ENCODE measurements around the gene TMOD2.

Gene TMOD2

DNA sequence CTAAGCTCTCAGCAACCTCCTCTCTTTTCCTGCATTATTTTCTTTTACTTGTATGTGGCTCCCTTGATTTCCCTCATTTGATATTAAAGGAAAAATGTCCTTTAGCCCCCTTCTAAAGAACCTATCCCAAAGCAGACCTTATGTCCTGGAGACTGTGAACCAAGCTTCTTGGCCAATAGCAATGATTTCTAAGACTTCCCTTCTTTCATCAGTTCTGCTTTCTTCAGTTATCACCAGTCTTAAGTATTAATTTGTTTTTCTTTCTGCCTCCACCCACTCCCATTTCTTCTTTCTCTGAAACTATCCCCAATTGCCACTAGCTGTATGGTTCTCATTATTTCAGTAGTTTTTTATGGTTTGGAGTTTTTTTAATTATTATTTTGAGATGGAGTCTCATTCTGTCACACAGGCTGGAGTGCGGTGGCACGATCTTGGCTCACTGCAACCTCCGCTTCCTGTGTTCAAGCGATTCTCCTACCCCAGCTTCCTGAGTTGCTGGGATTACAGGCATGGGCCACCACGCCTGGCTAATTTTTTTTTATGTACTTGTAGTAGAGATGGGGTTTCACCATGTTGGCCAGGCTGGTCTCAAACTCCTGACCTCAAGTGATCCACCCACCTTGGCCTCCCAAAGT, 90.1 kb downstream of the TMOD2 start:
- Mint-ChIP-seq H3K36me3 (peaks cover 7% of the 10 kb centered on the region), H3K27ac (no peak overlapping the region), H3K4me1 (peaks cover 82% of the 10 kb centered on the region), H3K9me3 (no peaks in the 10 kb centered on the region), H3K4me3 (no peak overlapping the region)
- ATAC-seq (no peak), DNase-seq (ENCODE audit: low spot score in 2 of 2) (no peak)

DNA sequence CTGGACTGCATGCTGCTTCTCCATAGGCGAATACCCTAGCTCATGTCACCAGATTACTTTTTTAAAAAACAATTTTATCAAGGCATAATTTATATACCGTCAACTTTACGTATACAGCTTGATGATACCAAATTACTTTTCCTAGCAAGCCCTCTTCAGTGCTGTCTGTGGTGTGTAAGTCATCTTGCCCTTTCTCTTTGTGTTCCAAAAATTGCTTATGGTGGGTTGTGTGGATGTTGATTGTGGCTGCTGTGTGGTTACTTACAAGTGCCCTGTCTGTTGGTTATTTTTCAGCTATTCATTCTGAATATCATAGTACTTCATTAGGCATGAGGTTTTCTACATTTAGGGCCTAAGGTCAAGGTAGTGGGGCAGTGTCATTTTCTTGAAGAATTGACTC, 90.9 kb downstream of the TMOD2 start:
- H3K4me3 Mint-ChIP-seq, result no peak overlapping the region
- no peak overlapping the region for H3K27ac Mint-ChIP-seq
- DNase-seq (ENCODE audit: low spot score in 2 of 2) (no peak), ATAC-seq (peak; percentile 62)
- peaks cover 82% of the 10 kb centered on the region for H3K4me1 Mint-ChIP-seq
- H3K36me3 Mint-ChIP-seq, result peaks cover 7% of the 10 kb centered on the region
- no peaks in the 10 kb centered on the region for H3K9me3 Mint-ChIP-seq

DNA sequence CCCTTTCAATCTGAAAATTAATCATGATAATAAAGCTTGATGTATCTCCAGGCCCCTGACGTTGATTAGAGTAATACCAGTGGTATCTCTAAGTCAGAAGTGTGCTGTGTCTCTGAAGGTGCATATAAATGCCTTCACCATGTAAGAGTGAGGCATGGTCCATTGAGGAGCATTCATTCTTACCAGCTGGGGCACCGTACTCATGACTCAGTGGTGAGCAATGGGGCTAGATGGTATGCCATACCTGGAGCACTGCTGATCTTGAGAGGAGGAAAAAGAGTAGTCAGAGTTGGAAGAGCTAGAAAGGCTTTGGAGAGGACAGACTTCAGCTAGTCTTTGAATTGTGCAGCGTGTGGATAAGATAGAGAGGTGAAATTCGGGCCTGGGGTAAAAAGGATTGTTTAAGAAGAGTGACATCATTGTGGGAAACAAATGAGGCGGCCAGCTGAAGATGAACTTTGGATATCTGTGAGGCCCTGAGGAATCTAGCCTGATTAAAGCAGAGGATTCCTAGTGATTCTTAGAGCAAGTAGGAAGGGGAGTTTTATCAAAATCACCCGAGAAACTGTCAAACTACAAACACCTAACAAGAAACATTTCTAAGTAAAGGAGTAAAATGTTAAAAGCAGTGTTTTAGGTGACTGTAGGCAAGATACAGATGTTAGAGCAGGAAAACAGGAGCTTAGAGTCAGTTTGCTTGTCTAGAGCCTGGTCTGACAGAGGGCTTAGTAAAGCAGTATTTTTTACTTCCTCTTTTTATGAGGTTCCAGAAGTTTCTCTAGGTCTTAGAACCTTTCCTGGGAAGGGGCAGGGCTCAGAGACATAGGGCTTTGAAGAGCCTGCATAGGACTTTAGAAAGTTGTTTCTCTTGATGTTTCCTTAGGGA, 91.7 kb downstream of the TMOD2 start:
- H3K9me3 Mint-ChIP-seq, result no peaks in the 10 kb centered on the region
- DNase-seq (ENCODE audit: low spot score in 2 of 2) (no peak), ATAC-seq (peak; percentile 93)
- peak overlapping the region; percentile 3 for H3K27ac Mint-ChIP-seq
- peaks cover 74% of the 10 kb centered on the region for H3K4me1 Mint-ChIP-seq
- H3K36me3 Mint-ChIP-seq, result no peaks in the 10 kb centered on the region
- H3K4me3 Mint-ChIP-seq, result no peak overlapping the region

DNA sequence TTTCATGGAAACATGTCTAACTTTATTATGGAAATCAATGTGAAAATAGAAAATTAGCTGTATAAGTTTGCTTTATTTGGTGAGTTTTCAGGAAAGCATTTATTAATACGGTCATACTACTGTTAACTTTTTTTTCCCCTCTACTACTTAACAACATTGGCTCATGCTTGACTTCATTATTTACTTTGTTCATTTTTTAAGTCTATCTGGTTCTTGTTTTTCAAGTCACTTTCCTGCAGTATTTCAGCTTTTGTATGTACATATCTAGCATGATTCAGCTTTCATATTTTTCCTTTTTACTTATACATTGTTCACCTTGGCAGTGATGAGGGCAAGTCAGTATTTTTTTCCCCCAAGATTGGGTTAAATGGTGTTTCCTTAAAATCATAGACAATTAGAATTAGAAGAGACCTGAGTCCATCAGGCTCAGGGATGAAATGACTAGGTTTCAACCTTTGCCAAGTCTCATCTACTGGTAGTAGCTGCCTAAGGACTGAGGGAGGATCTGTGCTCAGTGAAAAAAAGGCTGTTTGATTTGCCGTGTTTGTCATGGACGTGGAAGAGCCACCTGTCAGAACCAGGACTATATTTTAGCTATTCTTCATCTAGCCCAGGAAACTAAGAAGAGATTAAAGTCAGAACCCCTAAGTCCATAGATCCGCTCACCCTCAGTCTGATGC, 93.5 kb downstream of the TMOD2 start:
- ATAC-seq (no peak), DNase-seq (ENCODE audit: low spot score in 2 of 2) (no peak)
- peaks cover 6% of the 10 kb centered on the region for H3K36me3 Mint-ChIP-seq
- no peaks in the 10 kb centered on the region for H3K9me3 Mint-ChIP-seq
- no peak overlapping the region for H3K4me3 Mint-ChIP-seq
- no peak overlapping the region for H3K27ac Mint-ChIP-seq
- H3K4me1 Mint-ChIP-seq, result peaks cover 72% of the 10 kb centered on the region

DNA sequence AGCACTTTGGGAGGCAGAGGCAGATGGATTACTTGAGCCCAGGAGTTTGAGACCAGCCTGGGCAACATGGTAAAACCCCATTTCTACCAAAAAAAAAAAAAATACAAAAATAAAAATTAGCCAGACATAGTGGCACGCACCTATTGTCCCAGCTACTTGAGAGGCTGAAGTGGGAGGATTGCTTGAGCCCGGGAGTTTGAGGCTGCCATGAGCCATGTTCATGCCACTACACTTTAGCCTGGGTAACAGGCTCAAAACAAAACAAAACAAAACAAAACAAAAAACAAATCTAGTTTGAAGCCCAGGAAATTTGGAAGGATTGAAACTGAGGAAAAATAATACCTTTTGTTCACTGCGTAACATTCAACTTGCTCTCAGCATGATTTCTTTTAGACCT, 94.7 kb downstream of the TMOD2 start:
- Mint-ChIP-seq H3K4me3 (no peak overlapping the region), H3K27ac (no peak overlapping the region), H3K9me3 (no peaks in the 10 kb centered on the region), H3K4me1 (peaks cover 72% of the 10 kb centered on the region), H3K36me3 (peaks cover 6% of the 10 kb centered on the region)
- no peak for DNase-seq (ENCODE audit: low spot score in 2 of 2)
- no peak for ATAC-seq

DNA sequence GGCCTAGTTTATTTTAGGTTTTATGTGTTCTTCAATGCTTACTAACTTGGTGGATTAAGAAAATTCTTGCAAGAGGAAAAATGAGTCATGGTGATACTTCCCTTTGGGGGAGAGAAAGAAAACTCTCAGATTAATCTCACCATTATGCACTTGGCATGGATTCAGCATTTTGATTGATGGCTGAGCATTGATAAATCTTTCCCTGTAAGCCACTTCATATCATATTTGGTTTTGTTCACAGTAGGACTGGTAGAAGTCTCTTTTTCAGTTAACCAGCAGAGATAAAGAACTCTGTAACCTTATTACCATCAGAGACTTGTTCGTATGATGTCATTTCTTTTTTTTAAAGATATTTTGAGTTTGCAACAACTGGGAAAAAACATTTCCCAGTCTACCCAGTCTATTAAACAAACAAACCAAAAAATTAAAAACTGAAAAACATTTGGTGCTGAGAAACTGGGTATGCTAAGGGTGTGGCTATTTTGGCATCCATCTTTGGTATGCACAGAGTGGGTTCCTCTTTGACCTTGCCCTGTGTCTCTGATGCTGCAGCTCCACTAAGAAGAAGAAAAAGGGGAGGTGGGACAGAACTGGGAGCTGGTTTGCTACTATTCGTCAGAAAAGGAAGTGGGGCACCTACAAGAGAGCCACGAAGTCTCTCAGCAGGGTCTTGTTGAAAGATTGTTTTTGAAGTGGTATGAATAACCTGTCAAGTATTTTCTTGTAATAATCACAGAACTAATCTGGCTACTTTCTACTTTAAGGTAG, 95.2 kb downstream of the TMOD2 start:
- ATAC-seq, result peak; percentile 53
- Mint-ChIP-seq H3K36me3 (peaks cover 6% of the 10 kb centered on the region), H3K9me3 (no peaks in the 10 kb centered on the region), H3K27ac (no peak overlapping the region), H3K4me1 (peaks cover 69% of the 10 kb centered on the region), H3K4me3 (no peak overlapping the region)
- no peak for DNase-seq (ENCODE audit: low spot score in 2 of 2)

- peaks cover 68% of the 10 kb centered on the region for H3K4me1 Mint-ChIP-seq
- no peak overlapping the region for H3K27ac Mint-ChIP-seq
Measured at GRCh38 chr15:51848811-51849210, 97.4 kb downstream of the TMOD2 start.

GRCh38 chr15:51849860-51850259, 98.5 kb downstream of the TMOD2 start:
- Mint-ChIP-seq H3K36me3 (peaks cover 6% of the 10 kb centered on the region), H3K4me1 (peaks cover 67% of the 10 kb centered on the region), H3K27ac (no peak overlapping the region)

More at GRCh38 chr15:51848811-51849210, 97.4 kb downstream of the TMOD2 start:
- DNase-seq (ENCODE audit: low spot score in 2 of 2), result no peak
- ATAC-seq, result no peak
- no peaks in the 10 kb centered on the region for H3K9me3 Mint-ChIP-seq
- H3K4me3 Mint-ChIP-seq, result no peak overlapping the region
- peaks cover 6% of the 10 kb centered on the region for H3K36me3 Mint-ChIP-seq

DNA sequence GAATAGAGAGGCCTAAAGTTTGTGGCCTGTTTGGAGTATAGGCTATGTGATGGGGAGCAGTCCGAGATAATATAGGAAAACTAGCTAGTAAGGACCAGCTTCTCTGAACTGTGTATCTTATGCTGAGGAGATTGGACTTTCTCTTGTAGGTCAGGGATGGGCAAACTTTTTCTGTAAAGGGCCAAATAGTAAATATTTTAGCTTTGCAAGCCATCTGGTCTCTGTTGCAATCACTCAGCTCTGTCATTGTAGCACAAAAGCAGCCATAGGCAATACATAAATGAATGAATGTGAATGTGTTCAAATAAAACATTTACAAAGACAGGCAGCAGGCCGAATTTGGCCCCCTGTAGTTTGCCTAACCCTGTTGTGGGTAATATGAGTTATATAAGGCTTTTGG, 102.6 kb downstream of the TMOD2 start:
- DNase-seq (ENCODE audit: low spot score in 2 of 2), result no peak
- no peaks in the 10 kb centered on the region for H3K9me3 Mint-ChIP-seq
- no peak overlapping the region for H3K27ac Mint-ChIP-seq
- H3K4me3 Mint-ChIP-seq, result no peak overlapping the region
- peaks cover 6% of the 10 kb centered on the region for H3K36me3 Mint-ChIP-seq
- no peak for ATAC-seq
- H3K4me1 Mint-ChIP-seq, result peaks cover 64% of the 10 kb centered on the region

More at GRCh38 chr15:51849860-51850259, 98.5 kb downstream of the TMOD2 start:
- ATAC-seq, result no peak
- no peak for DNase-seq (ENCODE audit: low spot score in 2 of 2)
- H3K9me3 Mint-ChIP-seq, result no peaks in the 10 kb centered on the region
- H3K4me3 Mint-ChIP-seq, result no peak overlapping the region

DNA sequence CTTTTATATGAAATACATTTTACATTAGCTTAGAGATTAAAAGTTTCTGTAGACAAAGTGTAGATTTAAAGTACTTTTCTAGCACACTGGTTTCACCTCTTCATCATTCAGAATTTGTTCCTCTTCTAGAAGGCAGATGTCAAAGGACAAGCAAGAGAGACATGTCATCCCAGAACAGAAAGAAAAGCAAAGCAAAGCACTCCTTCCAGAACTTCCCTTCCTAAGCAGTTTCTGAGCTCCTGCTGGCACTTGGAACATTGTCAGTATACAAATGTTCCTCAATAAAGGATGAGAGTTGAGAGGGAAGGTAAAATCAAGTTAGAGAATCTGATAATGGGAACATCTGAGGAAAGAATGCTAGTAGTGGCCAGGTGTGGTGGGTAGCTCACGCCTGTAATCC, 104.2 kb downstream of the TMOD2 start:
- DNase-seq (ENCODE audit: low spot score in 2 of 2) (no peak), ATAC-seq (no peak)
- no peaks in the 10 kb centered on the region for H3K36me3 Mint-ChIP-seq
- H3K4me1 Mint-ChIP-seq, result peaks cover 59% of the 10 kb centered on the region
- no peak overlapping the region for H3K4me3 Mint-ChIP-seq
- H3K27ac Mint-ChIP-seq, result no peak overlapping the region
- H3K9me3 Mint-ChIP-seq, result no peaks in the 10 kb centered on the region

DNA sequence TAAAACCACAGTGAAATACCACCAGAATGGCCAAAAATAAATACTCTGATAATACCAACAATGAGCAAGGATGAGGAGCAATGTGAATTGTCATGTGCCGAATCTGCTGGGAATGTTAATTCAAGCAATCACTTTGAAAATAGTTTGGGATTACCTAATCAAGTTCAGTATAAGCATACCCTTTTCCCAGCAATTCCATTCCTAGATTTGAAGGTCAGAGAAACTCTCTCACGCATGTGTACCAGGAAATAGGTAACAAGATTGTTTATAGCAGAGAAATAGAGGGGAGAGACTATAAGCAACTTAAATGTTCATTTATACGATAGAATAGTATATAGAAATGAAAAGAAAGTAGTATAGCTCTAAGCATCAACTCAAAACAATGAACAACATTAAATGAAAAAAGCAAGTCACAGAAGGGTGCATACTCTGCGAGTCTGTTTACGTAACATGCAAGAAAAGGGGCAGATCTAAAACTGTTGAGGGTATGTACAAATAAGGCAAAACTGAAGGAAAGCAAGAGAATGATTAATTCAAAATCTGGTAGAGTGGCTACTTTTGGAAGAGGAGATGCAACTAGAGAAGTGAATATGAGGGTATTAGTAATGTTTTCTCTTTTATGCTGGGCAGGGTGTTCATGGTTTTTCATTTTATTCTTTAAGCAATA, 105.5 kb downstream of the TMOD2 start:
- ATAC-seq (peak; percentile 25), DNase-seq (ENCODE audit: low spot score in 2 of 2) (no peak)
- Mint-ChIP-seq H3K4me3 (no peak overlapping the region), H3K36me3 (peaks cover 2% of the 10 kb centered on the region), H3K4me1 (peaks cover 61% of the 10 kb centered on the region), H3K9me3 (no peaks in the 10 kb centered on the region), H3K27ac (no peak overlapping the region)

- Mint-ChIP-seq H3K36me3 (peaks cover 49% of the 10 kb centered on the region), H3K4me3 (peak overlapping the region; percentile 24), H3K9me3 (no peaks in the 10 kb centered on the region), H3K27ac (peak overlapping the region; percentile 75), H3K4me1 (peaks cover 61% of the 10 kb centered on the region)
- ATAC-seq, result peak; percentile 97
- DNase-seq (ENCODE audit: low spot score in 2 of 2), result peak; percentile 14 to 62
Measured at GRCh38 chr15:51861557-51862359, 110.4 kb downstream of the TMOD2 start.

DNA sequence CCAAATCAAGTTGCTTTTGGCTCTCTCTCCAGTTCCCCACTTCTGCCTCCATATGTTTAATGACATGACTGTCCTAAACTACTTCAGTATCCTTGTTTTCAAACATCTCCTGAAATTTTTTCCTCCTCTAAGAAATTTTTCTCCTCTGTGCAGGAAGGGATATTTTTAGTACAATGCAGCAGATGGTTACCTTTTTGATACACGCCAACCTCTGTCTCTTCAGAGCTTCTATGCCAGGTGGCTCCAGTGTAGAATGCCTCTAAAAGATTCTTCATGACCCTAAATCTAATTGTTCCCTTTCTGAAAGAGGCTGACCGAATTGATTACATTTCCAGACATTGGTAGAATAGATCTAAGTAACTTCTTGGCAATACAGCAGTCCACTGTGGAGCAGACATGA, 111.7 kb downstream of the TMOD2 start:
- ATAC-seq (no peak), DNase-seq (ENCODE audit: low spot score in 2 of 2) (no peak)
- Mint-ChIP-seq H3K36me3 (peaks cover 63% of the 10 kb centered on the region), H3K4me1 (peaks cover 58% of the 10 kb centered on the region), H3K27ac (peak overlapping the region; percentile 75), H3K4me3 (no peak overlapping the region), H3K9me3 (no peaks in the 10 kb centered on the region)

Data from stimulated activated effector memory CD8-positive, alpha-beta T cell treated with anti-CD3 and anti-CD28 coated beads, Interleukin-12 subunit alpha, Interleukin-12 subunit beta, amount 100 ng/mL, for 72 hours (primary cell).